ENCODE data around the gene KERA.
"Not testable (repeated sequence)": the region's sequence is repeated elsewhere in the genome, so short reads cannot be mapped to it uniquely, and the experiment has no call there.

Gene KERA

GRCh38 chr12:91057368-91058165, at the start of gene KERA:
TSS of gene KERA (minus strand) at chr12:91058024. CDS start at chr12:91056281, 1,743 bp downstream.
- DNase-seq (ENCODE audit: low read depth in 2 of 2) = no peak

- no peak for DNase-seq (ENCODE audit: low read depth in 2 of 2)
Observed at GRCh38 chr12:91106283-91106682, 48.5 kb upstream of the KERA start.

GRCh38 chr12:91105807-91106206, 48.0 kb upstream of the KERA start:
- no peak for DNase-seq (ENCODE audit: low read depth in 2 of 2)

GRCh38 chr12:91104812-91105466, 47.1 kb upstream of the KERA start:
- DNase-seq (ENCODE audit: low read depth in 2 of 2) = no peak

GRCh38 chr12:91103624-91104023, 45.8 kb upstream of the KERA start:
- DNase-seq (ENCODE audit: low read depth in 2 of 2) = no peak

- DNase-seq (ENCODE audit: low read depth in 2 of 2) = no peak
Observed at GRCh38 chr12:91103101-91103500, 45.3 kb upstream of the KERA start.

GRCh38 chr12:91100906-91101305, 43.1 kb upstream of the KERA start:
- no peak for DNase-seq (ENCODE audit: low read depth in 2 of 2)

GRCh38 chr12:91099836-91100235, 42.0 kb upstream of the KERA start:
- DNase-seq (ENCODE audit: low read depth in 2 of 2) = no peak

GRCh38 chr12:91099341-91099740, 41.5 kb upstream of the KERA start:
- no peak for DNase-seq (ENCODE audit: low read depth in 2 of 2)

- no peak for DNase-seq (ENCODE audit: low read depth in 2 of 2)
Observed at GRCh38 chr12:91098941-91099340, 41.1 kb upstream of the KERA start.

GRCh38 chr12:91098461-91098860, 40.6 kb upstream of the KERA start:
- DNase-seq (ENCODE audit: low read depth in 2 of 2) = no peak

- no peak for DNase-seq (ENCODE audit: low read depth in 2 of 2)
Observed at GRCh38 chr12:91094957-91095356, 37.1 kb upstream of the KERA start.

- no peak for DNase-seq (ENCODE audit: low read depth in 2 of 2)
Observed at GRCh38 chr12:91094032-91094662, 36.3 kb upstream of the KERA start.

- DNase-seq (ENCODE audit: low read depth in 2 of 2) = no peak
Observed at GRCh38 chr12:91093341-91093740, 35.5 kb upstream of the KERA start.

GRCh38 chr12:91091916-91092715, 34.3 kb upstream of the KERA start:
- no peak for DNase-seq (ENCODE audit: low read depth in 2 of 2)

- not testable (repeated sequence) for DNase-seq (ENCODE audit: low read depth in 2 of 2)
Observed at GRCh38 chr12:91089953-91090352, 32.1 kb upstream of the KERA start.

GRCh38 chr12:91080041-91080440, 22.2 kb upstream of the KERA start:
- DNase-seq (ENCODE audit: low read depth in 2 of 2) = no peak

GRCh38 chr12:91078501-91078900, 20.7 kb upstream of the KERA start:
- no peak for DNase-seq (ENCODE audit: low read depth in 2 of 2)

GRCh38 chr12:91077228-91077954, 19.6 kb upstream of the KERA start:
- DNase-seq (ENCODE audit: low read depth in 2 of 2) = no peak

- no peak for DNase-seq (ENCODE audit: low read depth in 2 of 2)
Observed at GRCh38 chr12:91074851-91075250, 17.0 kb upstream of the KERA start.

GRCh38 chr12:91074154-91074709, 16.4 kb upstream of the KERA start:
- DNase-seq (ENCODE audit: low read depth in 2 of 2) = no peak

All from stimulated activated CD8-positive, alpha-beta memory T cell treated with anti-CD3 and anti-CD28 coated beads, Interleukin-7, amount 100 ng/mL, for 1 hour (primary cell).